ENCODE data around the gene RNF43. TPM values are rescaled to one million over a fixed set of nuclear protein-coding genes. Genes with fewer than 3 reads are reported as not detected.

The RNF43 gene
- total and polyA plus RNA-seq, 2 of the 13 experiments (the other 11 are each of a cell fraction or from before 2014, with no cell fraction given), result 31.0 to 53.4 TPM

DNA sequence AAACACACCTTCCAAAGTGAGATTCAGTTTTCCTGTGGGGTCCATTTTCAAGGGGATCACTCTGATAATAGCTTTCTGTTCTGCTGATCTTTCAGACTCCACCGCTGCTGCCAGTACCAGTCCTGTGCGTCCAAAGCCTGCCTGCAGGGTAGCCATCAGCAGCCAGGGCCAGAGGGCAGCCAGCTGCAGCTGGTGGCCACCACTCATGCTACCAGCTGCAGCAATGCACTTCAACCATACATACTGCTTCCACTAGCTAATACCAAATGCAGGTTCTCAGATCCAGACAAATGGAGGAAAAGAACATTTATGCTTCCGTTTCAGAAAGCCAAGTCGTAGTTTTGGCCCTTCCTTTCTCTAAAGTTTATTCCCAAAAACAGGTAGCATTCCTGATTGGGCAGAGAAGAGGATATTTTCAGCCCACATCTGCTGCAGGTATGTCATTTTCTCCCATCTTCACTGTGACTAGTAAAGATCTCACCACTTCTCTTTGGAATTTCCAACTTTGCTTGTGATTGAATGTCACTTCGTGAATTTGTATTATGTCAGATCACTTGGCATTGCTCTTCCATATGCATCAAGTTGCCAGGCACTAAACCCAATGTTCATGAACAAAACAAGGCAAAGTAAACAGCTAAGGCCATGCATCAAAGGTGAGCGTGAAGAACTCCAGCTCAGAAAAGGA is 1.8 kb downstream of the RNF43 start (continued):
- TF ChIP-seq, protein P1, sequence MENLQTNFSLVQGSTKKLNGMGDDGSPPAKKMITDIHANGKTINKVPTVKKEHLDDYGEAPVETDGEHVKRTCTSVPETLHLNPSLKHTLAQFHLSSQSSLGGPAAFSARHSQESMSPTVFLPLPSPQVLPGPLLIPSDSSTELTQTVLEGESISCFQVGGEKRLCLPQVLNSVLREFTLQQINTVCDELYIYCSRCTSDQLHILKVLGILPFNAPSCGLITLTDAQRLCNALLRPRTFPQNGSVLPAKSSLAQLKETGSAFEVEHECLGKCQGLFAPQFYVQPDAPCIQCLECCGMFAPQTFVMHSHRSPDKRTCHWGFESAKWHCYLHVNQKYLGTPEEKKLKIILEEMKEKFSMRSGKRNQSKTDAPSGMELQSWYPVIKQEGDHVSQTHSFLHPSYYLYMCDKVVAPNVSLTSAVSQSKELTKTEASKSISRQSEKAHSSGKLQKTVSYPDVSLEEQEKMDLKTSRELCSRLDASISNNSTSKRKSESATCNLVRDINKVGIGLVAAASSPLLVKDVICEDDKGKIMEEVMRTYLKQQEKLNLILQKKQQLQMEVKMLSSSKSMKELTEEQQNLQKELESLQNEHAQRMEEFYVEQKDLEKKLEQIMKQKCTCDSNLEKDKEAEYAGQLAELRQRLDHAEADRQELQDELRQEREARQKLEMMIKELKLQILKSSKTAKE (CRISPR knock-in tag; IDR thresholded peaks at IDR 0.05; ENCODE audit: borderline replicate concordance), result 0 out of 2 replicates have a peak, but pooled peaks have one; percentile 30
- TF ChIP-seq SP5 (CRISPR knock-in tag; IDR thresholded peaks at IDR 0.05; ENCODE audit: borderline replicate concordance, low read depth), result no peak
- no peak for TF ChIP-seq GPN1 (CRISPR knock-in tag; IDR thresholded peaks at IDR 0.05; ENCODE audit: borderline replicate concordance)
- TF ChIP-seq ISL2 (CRISPR knock-in tag; IDR thresholded peaks at IDR 0.05), result 0 out of 2 replicates have a peak, but pooled peaks have one; percentile 43
- TF ChIP-seq AGO2 (optimal IDR thresholded peaks at IDR 0.05; ENCODE audit: low read depth, low read length), result no peak
- TF ChIP-seq, protein P2, sequence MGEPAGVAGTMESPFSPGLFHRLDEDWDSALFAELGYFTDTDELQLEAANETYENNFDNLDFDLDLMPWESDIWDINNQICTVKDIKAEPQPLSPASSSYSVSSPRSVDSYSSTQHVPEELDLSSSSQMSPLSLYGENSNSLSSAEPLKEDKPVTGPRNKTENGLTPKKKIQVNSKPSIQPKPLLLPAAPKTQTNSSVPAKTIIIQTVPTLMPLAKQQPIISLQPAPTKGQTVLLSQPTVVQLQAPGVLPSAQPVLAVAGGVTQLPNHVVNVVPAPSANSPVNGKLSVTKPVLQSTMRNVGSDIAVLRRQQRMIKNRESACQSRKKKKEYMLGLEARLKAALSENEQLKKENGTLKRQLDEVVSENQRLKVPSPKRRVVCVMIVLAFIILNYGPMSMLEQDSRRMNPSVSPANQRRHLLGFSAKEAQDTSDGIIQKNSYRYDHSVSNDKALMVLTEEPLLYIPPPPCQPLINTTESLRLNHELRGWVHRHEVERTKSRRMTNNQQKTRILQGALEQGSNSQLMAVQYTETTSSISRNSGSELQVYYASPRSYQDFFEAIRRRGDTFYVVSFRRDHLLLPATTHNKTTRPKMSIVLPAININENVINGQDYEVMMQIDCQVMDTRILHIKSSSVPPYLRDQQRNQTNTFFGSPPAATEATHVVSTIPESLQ (CRISPR knock-in tag; conservative IDR thresholded peaks at IDR 0.05), result no peak
- TF ChIP-seq, protein P3, sequence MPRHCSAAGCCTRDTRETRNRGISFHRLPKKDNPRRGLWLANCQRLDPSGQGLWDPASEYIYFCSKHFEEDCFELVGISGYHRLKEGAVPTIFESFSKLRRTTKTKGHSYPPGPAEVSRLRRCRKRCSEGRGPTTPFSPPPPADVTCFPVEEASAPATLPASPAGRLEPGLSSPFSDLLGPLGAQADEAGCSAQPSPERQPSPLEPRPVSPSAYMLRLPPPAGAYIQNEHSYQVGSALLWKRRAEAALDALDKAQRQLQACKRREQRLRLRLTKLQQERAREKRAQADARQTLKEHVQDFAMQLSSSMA (CRISPR knock-in tag; IDR thresholded peaks at IDR 0.05), result 0 out of 2 replicates have a peak, but pooled peaks have one; percentile 47
- TF ChIP-seq ZNF234 (CRISPR knock-in tag; conservative IDR thresholded peaks at IDR 0.05), result no peak
- TF ChIP-seq ZSCAN12 (CRISPR knock-in tag; IDR thresholded peaks at IDR 0.05), result no peak
- no peak for TF ChIP-seq ZNF7 (CRISPR knock-in tag; IDR thresholded peaks at IDR 0.05)
- TF ChIP-seq ZFP36L1 (CRISPR knock-in tag; IDR thresholded peaks at IDR 0.05), result no peak
- TF ChIP-seq ZNF251 (CRISPR knock-in tag; IDR thresholded peaks at IDR 0.05), result no peak
- no peak for TF ChIP-seq ZNF749 (CRISPR knock-in tag; IDR thresholded peaks at IDR 0.05; ENCODE audit: borderline replicate concordance)
- no peak for TF ChIP-seq SRSF1 (optimal IDR thresholded peaks at IDR 0.05; ENCODE audit: low read depth, low read length)
- TF ChIP-seq ZNF160 (CRISPR knock-in tag; IDR thresholded peaks at IDR 0.05), result no peak
- no peak for TF ChIP-seq PAX8 (CRISPR knock-in tag; IDR thresholded peaks at IDR 0.05; ENCODE audit: borderline replicate concordance)
- TF ChIP-seq, protein P4, sequence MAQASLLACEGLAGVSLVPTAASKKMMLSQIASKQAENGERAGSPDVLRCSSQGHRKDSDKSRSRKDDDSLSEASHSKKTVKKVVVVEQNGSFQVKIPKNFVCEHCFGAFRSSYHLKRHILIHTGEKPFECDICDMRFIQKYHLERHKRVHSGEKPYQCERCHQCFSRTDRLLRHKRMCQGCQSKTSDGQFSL (CRISPR knock-in tag; IDR thresholded peaks at IDR 0.05), result no peak
- no peak for TF ChIP-seq ZNF530 (CRISPR knock-in tag; IDR thresholded peaks at IDR 0.05; ENCODE audit: low read depth)
- TF ChIP-seq, protein P5, sequence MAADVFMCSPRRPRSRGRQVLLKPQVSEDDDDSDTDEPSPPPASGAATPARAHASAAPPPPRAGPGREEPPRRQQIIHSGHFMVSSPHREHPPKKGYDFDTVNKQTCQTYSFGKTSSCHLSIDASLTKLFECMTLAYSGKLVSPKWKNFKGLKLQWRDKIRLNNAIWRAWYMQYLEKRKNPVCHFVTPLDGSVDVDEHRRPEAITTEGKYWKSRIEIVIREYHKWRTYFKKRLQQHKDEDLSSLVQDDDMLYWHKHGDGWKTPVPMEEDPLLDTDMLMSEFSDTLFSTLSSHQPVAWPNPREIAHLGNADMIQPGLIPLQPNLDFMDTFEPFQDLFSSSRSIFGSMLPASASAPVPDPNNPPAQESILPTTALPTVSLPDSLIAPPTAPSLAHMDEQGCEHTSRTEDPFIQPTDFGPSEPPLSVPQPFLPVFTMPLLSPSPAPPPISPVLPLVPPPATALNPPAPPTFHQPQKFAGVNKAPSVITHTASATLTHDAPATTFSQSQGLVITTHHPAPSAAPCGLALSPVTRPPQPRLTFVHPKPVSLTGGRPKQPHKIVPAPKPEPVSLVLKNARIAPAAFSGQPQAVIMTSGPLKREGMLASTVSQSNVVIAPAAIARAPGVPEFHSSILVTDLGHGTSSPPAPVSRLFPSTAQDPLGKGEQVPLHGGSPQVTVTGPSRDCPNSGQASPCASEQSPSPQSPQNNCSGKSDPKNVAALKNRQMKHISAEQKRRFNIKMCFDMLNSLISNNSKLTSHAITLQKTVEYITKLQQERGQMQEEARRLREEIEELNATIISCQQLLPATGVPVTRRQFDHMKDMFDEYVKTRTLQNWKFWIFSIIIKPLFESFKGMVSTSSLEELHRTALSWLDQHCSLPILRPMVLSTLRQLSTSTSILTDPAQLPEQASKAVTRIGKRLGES (CRISPR knock-in tag; IDR thresholded peaks at IDR 0.05; ENCODE audit: borderline replicate concordance), result no peak
- TF ChIP-seq ZFP37 (CRISPR knock-in tag; IDR thresholded peaks at IDR 0.05; ENCODE audit: borderline replicate concordance), result no peak
- TF ChIP-seq ZNF350 (CRISPR knock-in tag; IDR thresholded peaks at IDR 0.05; ENCODE audit: borderline replicate concordance, low read depth), result no peak; the same call in 1 of the 2 replicates
- TF ChIP-seq RBFOX2 (IDR thresholded peaks at IDR 0.05; ENCODE audit: low read depth, low read length), result peak; percentile 66; the same call in 1 of the 2 replicates
